ENCODE results near the gene RALGPS1.

Gene RALGPS1

GRCh38 chr9:127232833-127233549, 318.4 kb downstream of the RALGPS1 start:
- no peak for DNase-seq

GRCh38 chr9:127233550-127233949, 319.0 kb downstream of the RALGPS1 start:
- DNase-seq: no peak

- DNase-seq: no peak
Observed at GRCh38 chr9:127233989-127234388, 319.4 kb downstream of the RALGPS1 start.

- DNase-seq: no peak
Observed at GRCh38 chr9:127237801-127238200, 323.2 kb downstream of the RALGPS1 start.

- no peak for DNase-seq
Observed at GRCh38 chr9:127241354-127241753, 326.8 kb downstream of the RALGPS1 start.

GRCh38 chr9:127244609-127245601, 330.3 kb downstream of the RALGPS1 start:
- peak; percentile 77 for DNase-seq

GRCh38 chr9:127245637-127246164, 331.1 kb downstream of the RALGPS1 start:
- DNase-seq: no peak

- DNase-seq: no peak
Observed at GRCh38 chr9:127248241-127248640, 333.7 kb downstream of the RALGPS1 start.

- DNase-seq: no peak
Observed at GRCh38 chr9:127249877-127250276, 335.3 kb downstream of the RALGPS1 start.

GRCh38 chr9:127250896-127251391, 336.4 kb downstream of the RALGPS1 start:
- DNase-seq: no peak

GRCh38 chr9:127252410-127253318, 338.1 kb downstream of the RALGPS1 start:
- DNase-seq: no peak

- DNase-seq: no peak
Observed at GRCh38 chr9:127253446-127253845, 338.9 kb downstream of the RALGPS1 start.

GRCh38 chr9:127255692-127256091, 341.1 kb downstream of the RALGPS1 start:
- DNase-seq: no peak

GRCh38 chr9:127256324-127256723, 341.7 kb downstream of the RALGPS1 start:
- no peak for DNase-seq

GRCh38 chr9:127258606-127259471, 344.3 kb downstream of the RALGPS1 start:
- DNase-seq: no peak

- DNase-seq: no peak
Observed at GRCh38 chr9:127262602-127263001, 348.0 kb downstream of the RALGPS1 start.

GRCh38 chr9:127263237-127263636, 348.7 kb downstream of the RALGPS1 start:
- DNase-seq: no peak

GRCh38 chr9:127263664-127264063, 349.1 kb downstream of the RALGPS1 start:
- DNase-seq: no peak

GRCh38 chr9:127264462-127265219, 350.1 kb downstream of the RALGPS1 start, which contains the start of gene GARNL3:
Gene GARNL3, plus strand, starts transcription at chr9:127264774. Its CDS starts 104 bp downstream, at chr9:127264878.
- DNase-seq: no peak

- no peak for DNase-seq
Observed at GRCh38 chr9:127267793-127268525, 353.4 kb downstream of the RALGPS1 start.

Measured in NCI-H446 treated with DMSO at 0.1 percent for 48 hours (cell line).